HEK293 (cell line): ENCODE results near the gene CLECL1.
A peak's percentile ranks its signal among the peaks of the same experiment; 100 is the strongest.
"Not testable (repeated sequence)": the region's sequence is repeated elsewhere in the genome, so short reads cannot be mapped to it uniquely, and the experiment has no call there.

ENCODE experiments used
- CTCF ChIA-PET: fragments of 350-600 bp; formaldehyde crosslinking; extraction: SDS; loops from one replicate; lab custom pipeline; 2021; ENCODE audit warnings: antibody characterized with exemption; lab: Yijun Ruan, JAX
- POLR2A ChIA-PET: fragments of 300-600 bp; formaldehyde crosslinking; extraction: SDS; loops from one replicate; lab custom pipeline; 2020; ENCODE audit warnings: antibody characterized with exemption, inconsistent platforms; lab: Yijun Ruan, JAX
- H3K27ac ChIP-seq: fragments of 200-500 bp; sonication (Bioruptor generic); 2 replicates; pipeline ENCODE4 v1.5.1; 2014; ENCODE audit warnings: low read depth, low read length, control low read depth, inconsistent platforms; ENCODE audit errors: extremely low read depth
- H3K36me3 ChIP-seq, 2 experiments: fragments of 200-500 bp in 1 of 2; sonication (Bioruptor generic) in 1 of 2; 1 replicate in 1 of 2; 2 replicates in 1 of 2; pipeline ENCODE4 v1.5.1; 2014 to 2017; ENCODE audit warnings: inconsistent platforms in 2 of 2, low read length in 2 of 2; ENCODE audit not compliant: control insufficient read depth in 2 of 2, insufficient read depth in 1 of 2
- H3K4me1 ChIP-seq: fragments of 200-500 bp; sonication (Bioruptor generic); 2 replicates; pipeline ENCODE4 v1.5.1; 2014; ENCODE audit warnings: mild to moderate bottlenecking, low read length, inconsistent platforms; ENCODE audit not compliant: control insufficient read depth, insufficient read depth
- H3K4me3 ChIP-seq: 2 replicates; pipeline ENCODE4 v1.5.1; 2011; ENCODE audit warnings: low read depth, mild to moderate bottlenecking, control low read depth, low read length, moderate library complexity
- H3K9me3 ChIP-seq: fragments of 200-500 bp; sonication (Bioruptor generic); 2 replicates; pipeline ENCODE4 v1.5.1; 2014; ENCODE audit warnings: low read depth, low read length, inconsistent platforms; ENCODE audit not compliant: control insufficient read depth, insufficient read depth
- EGR2 ChIP-seq: fragments of 450-650 bp; formaldehyde crosslinking; IDR thresholded peaks from 2 replicates; pipeline ENCODE4 v1.5.1; 2016; ENCODE audit warnings: low read depth, missing biosample characterization, missing genetic modification characterization
- HOXC10 ChIP-seq: sonication (generic); formaldehyde crosslinking; IDR thresholded peaks from 2 replicates; pipeline ENCODE4 v1.8.1; 2023; ENCODE audit warnings: mild to moderate bottlenecking, missing genetic modification reagents
- MZF1 ChIP-seq: fragments of 450-650 bp; formaldehyde crosslinking; IDR thresholded peaks from 2 replicates; pipeline ENCODE4 v1.5.1; 2017; ENCODE audit warnings: missing biosample characterization, missing genetic modification characterization, borderline replicate concordance
- PRDM2 ChIP-seq: fragments of 450-650 bp; formaldehyde crosslinking; IDR thresholded peaks from 2 replicates; pipeline ENCODE4 v1.5.1; 2016; ENCODE audit warnings: missing biosample characterization, missing genetic modification characterization, borderline replicate concordance
- ZBTB17 ChIP-seq: fragments of 450-650 bp; formaldehyde crosslinking; IDR thresholded peaks from 2 replicates; pipeline ENCODE4 v1.5.1; 2016; ENCODE audit warnings: missing biosample characterization, missing genetic modification characterization
- ZBTB8A ChIP-seq: fragments of 450-650 bp; formaldehyde crosslinking; IDR thresholded peaks from 2 replicates; pipeline ENCODE4 v1.5.1; 2016; ENCODE audit warnings: missing biosample characterization, missing genetic modification characterization
- ZFHX2 ChIP-seq: fragments of 450-650 bp; formaldehyde crosslinking; conservative IDR thresholded peaks from 2 replicates; pipeline ENCODE4 v1.5.1; 2016; ENCODE audit warnings: missing biosample characterization, missing genetic modification characterization
- ZFP41 ChIP-seq: fragments of 450-650 bp; formaldehyde crosslinking; IDR thresholded peaks from 2 replicates; pipeline ENCODE4 v1.5.1; 2016; ENCODE audit warnings: missing biosample characterization, missing genetic modification characterization, borderline replicate concordance
- ZNF146 ChIP-seq: fragments of 450-650 bp; formaldehyde crosslinking; IDR thresholded peaks from 2 replicates; pipeline ENCODE4 v1.5.1; 2016; ENCODE audit warnings: missing biosample characterization, missing genetic modification characterization
- ZNF184 ChIP-seq: fragments of 450-650 bp; IDR thresholded peaks from 2 replicates; pipeline ENCODE4 v1.5.1; 2018; ENCODE audit warnings: missing biosample characterization, mild to moderate bottlenecking, missing genetic modification characterization
- ZNF2 ChIP-seq: fragments of 450-650 bp; formaldehyde crosslinking; IDR thresholded peaks from 2 replicates; pipeline ENCODE4 v1.5.1; 2016; ENCODE audit warnings: missing biosample characterization, missing genetic modification characterization
- ZNF223 ChIP-seq: fragments of 450-650 bp; formaldehyde crosslinking; IDR thresholded peaks from 2 replicates; pipeline ENCODE4 v1.5.1; 2016; ENCODE audit warnings: missing biosample characterization, missing genetic modification characterization
- ZNF404 ChIP-seq: fragments of 450-650 bp; formaldehyde crosslinking; IDR thresholded peaks from 2 replicates; pipeline ENCODE4 v1.5.1; 2017; ENCODE audit warnings: missing biosample characterization, missing genetic modification characterization
- ZNF473 ChIP-seq: fragments of 450-650 bp; formaldehyde crosslinking; IDR thresholded peaks from 2 replicates; pipeline ENCODE4 v1.5.1; 2017; ENCODE audit warnings: missing biosample characterization, missing genetic modification characterization
- ZNF558 ChIP-seq: fragments of 450-650 bp; formaldehyde crosslinking; IDR thresholded peaks from 2 replicates; pipeline ENCODE4 v1.5.1; 2016; ENCODE audit warnings: missing biosample characterization, missing genetic modification characterization
- ZNF747 ChIP-seq: fragments of 450-650 bp; formaldehyde crosslinking; IDR thresholded peaks from 2 replicates; pipeline ENCODE4 v1.5.1; 2016; ENCODE audit warnings: missing biosample characterization, missing genetic modification characterization
- ZNF837 ChIP-seq: fragments of 450-650 bp; formaldehyde crosslinking; IDR thresholded peaks from 2 replicates; pipeline ENCODE4 v1.5.1; 2016; ENCODE audit warnings: missing biosample characterization, missing genetic modification characterization

CLECL1 gene

GRCh38 chr12:9704561-9704960 lies 28.3 kb downstream of the CLECL1 start:
- CTCF ChIA-PET: interaction anchor here (0.6 kb wide), 1 partner anchor 1594 kb away, joined by 3 read pairs; no protein-coding TSS in a partner anchor
- POLR2A ChIA-PET, H3K27ac ChIP-seq, H3K9me3 ChIP-seq, H3K4me1 ChIP-seq, H3K4me3 ChIP-seq, H3K36me3 ChIP-seq: not testable (repeated sequence)
- peak; percentile 77 for TF ChIP-seq ZNF146

GRCh38 chr12:9702255-9702654 lies 30.6 kb downstream of the CLECL1 start:
- POLR2A ChIA-PET: no interaction called here
- H3K9me3 ChIP-seq: no peaks in the 10 kb centered on the region
- TF ChIP-seq ZNF837 (tag by site-specific recombination) (no peak), ZNF747 (tag by site-specific recombination) (no peak), ZNF473 (no peak)
- no peaks in the 10 kb centered on the region for H3K4me1 ChIP-seq
- CTCF ChIA-PET: no interaction called here
- H3K4me3 ChIP-seq: no peak overlapping the region
- no peaks in the 10 kb centered on the region for H3K36me3 ChIP-seq
- no peak overlapping the region for H3K27ac ChIP-seq

GRCh38 chr12:9701380-9702154 lies 31.3 kb downstream of the CLECL1 start:
- H3K4me1 ChIP-seq: no peaks in the 10 kb centered on the region
- H3K27ac ChIP-seq: no peak overlapping the region
- POLR2A ChIA-PET: no interaction called here
- H3K4me3 ChIP-seq: no peak overlapping the region
- CTCF ChIA-PET: no interaction called here
- H3K36me3 ChIP-seq: no peaks in the 10 kb centered on the region
- no peaks in the 10 kb centered on the region for H3K9me3 ChIP-seq
- TF ChIP-seq ZFP41 (tag by site-specific recombination) (no peak), ZBTB8A (no peak), ZBTB17 (tag by site-specific recombination) (no peak), ZFHX2 (peak; percentile 56), EGR2 (tag by site-specific recombination) (0 out of 2 replicates have a peak, but pooled peaks have one; percentile 30)

GRCh38 chr12:9700606-9700956 lies 32.3 kb downstream of the CLECL1 start:
- POLR2A ChIA-PET: no interaction called here
- no peak for TF ChIP-seq PRDM2 (tag by site-specific recombination)
- no peak for TF ChIP-seq ZNF223 (tag by site-specific recombination)
- TF ChIP-seq EGR2 (tag by site-specific recombination): no peak
- TF ChIP-seq ZNF2 (tag by site-specific recombination): no peak
- no peak for TF ChIP-seq HOXC10 (CRISPR knock-in tag)
- TF ChIP-seq ZNF558 (tag by site-specific recombination): no peak
- no peak for TF ChIP-seq ZNF184
- no peak for TF ChIP-seq MZF1 (tag by site-specific recombination)
- no peak for TF ChIP-seq ZNF404 (tag by site-specific recombination)
- Histone ChIP-seq H3K36me3 (no peaks in the 10 kb centered on the region), H3K27ac (no peak overlapping the region), H3K4me3 (no peak overlapping the region), H3K9me3 (no peaks in the 10 kb centered on the region), H3K4me1 (no peaks in the 10 kb centered on the region)
- CTCF ChIA-PET: interaction anchor here (0.6 to 1.0 kb wide), 2 partner anchors 8 to 35 kb away, joined by 4 to 5 read pairs; no protein-coding TSS in a partner anchor
